Measurements from ENCODE around the gene FHIP1A.

The FHIP1A gene

DNA sequence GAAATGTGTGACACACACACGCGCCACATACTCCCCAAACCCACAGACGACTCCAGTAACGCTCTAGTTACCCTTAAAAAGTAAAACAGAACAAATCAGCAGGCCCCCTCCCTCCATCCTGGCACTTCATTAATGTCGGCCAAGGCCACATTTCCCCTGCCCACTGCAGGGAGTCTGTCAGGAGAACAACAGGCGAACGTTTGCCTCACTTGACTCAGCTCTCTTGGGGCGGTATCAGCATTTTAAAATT is 671 bp upstream of the FHIP1A start (continued):
- no peak for TF ChIP-seq CREB5 (CRISPR knock-in tag; IDR thresholded peaks at IDR 0.05; ENCODE audit: low read depth)
- TF ChIP-seq SNAI2 (CRISPR knock-in tag; IDR thresholded peaks at IDR 0.05) = no peak
- TF ChIP-seq ARNTL (CRISPR knock-in tag; IDR thresholded peaks at IDR 0.05; ENCODE audit: borderline replicate concordance, low read depth) = no peak
- TF ChIP-seq GLIS3 (CRISPR knock-in tag; IDR thresholded peaks at IDR 0.05) = no peak
- TF ChIP-seq TCF4 (CRISPR knock-in tag; IDR thresholded peaks at IDR 0.05; ENCODE audit: borderline replicate concordance) = no peak

GRCh38 chr4:151409470-151410313 is 716 bp downstream of the FHIP1A start:
- ATAC-seq = peak; percentile 27
- TF ChIP-seq ZFP3 (CRISPR knock-in tag; IDR thresholded peaks at IDR 0.05) (no peak), CSDC2 (CRISPR knock-in tag; IDR thresholded peaks at IDR 0.05) (no peak), PPARA (CRISPR knock-in tag; IDR thresholded peaks at IDR 0.05; ENCODE audit: borderline replicate concordance) (no peak), SNAI2 (CRISPR knock-in tag; IDR thresholded peaks at IDR 0.05) (no peak), CREB5 (CRISPR knock-in tag; IDR thresholded peaks at IDR 0.05; ENCODE audit: low read depth) (no peak), CSRNP3 (CRISPR knock-in tag; IDR thresholded peaks at IDR 0.05) (no peak), OSR1 (CRISPR knock-in tag; IDR thresholded peaks at IDR 0.05) (no peak), BACH2 (CRISPR knock-in tag; IDR thresholded peaks at IDR 0.05; ENCODE audit: borderline replicate concordance) (no peak)
- TF ChIP-seq, protein P1, sequence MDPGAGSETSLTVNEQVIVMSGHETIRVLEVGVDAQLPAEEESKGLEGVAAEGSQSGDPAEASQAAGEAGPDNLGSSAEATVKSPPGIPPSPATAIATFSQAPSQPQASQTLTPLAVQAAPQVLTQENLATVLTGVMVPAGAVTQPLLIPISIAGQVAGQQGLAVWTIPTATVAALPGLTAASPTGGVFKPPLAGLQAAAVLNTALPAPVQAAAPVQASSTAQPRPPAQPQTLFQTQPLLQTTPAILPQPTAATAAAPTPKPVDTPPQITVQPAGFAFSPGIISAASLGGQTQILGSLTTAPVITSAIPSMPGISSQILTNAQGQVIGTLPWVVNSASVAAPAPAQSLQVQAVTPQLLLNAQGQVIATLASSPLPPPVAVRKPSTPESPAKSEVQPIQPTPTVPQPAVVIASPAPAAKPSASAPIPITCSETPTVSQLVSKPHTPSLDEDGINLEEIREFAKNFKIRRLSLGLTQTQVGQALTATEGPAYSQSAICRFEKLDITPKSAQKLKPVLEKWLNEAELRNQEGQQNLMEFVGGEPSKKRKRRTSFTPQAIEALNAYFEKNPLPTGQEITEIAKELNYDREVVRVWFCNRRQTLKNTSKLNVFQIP (CRISPR knock-in tag; IDR thresholded peaks at IDR 0.05; ENCODE audit: borderline replicate concordance, low read depth) = no peak

DNA sequence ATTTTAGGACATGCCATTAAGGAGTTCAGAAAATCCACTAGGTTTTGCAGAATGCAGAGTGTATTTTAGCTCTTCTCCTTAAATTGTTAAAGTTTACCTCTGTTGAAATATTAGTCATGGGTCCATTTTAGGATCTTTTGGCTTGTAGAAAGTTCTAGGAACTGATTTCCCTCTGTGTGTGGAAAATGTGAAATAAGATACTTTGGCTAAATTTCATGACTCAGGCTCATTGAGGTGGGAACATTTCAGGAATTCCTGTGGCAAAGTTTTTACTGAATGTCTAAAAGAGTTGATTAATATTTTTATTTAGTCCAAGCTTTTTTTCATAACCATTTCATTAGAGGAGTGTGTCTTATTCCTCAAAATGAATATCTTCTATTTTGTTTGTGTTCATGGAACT is 7.0 kb downstream of the FHIP1A start:
- TF ChIP-seq BACH2 (CRISPR knock-in tag; IDR thresholded peaks at IDR 0.05; ENCODE audit: borderline replicate concordance) (no peak), ARNTL (CRISPR knock-in tag; IDR thresholded peaks at IDR 0.05; ENCODE audit: borderline replicate concordance, low read depth) (no peak), ISL1 (CRISPR knock-in tag; IDR thresholded peaks at IDR 0.05) (0 out of 2 replicates have a peak, but pooled peaks have one; percentile 12), PPARA (CRISPR knock-in tag; IDR thresholded peaks at IDR 0.05; ENCODE audit: borderline replicate concordance) (no peak), ZFP3 (CRISPR knock-in tag; IDR thresholded peaks at IDR 0.05) (no peak), ESRRG (CRISPR knock-in tag; IDR thresholded peaks at IDR 0.05) (no peak)
- ATAC-seq = peak; percentile 29; the same call in 2 of the 3 replicates

DNA sequence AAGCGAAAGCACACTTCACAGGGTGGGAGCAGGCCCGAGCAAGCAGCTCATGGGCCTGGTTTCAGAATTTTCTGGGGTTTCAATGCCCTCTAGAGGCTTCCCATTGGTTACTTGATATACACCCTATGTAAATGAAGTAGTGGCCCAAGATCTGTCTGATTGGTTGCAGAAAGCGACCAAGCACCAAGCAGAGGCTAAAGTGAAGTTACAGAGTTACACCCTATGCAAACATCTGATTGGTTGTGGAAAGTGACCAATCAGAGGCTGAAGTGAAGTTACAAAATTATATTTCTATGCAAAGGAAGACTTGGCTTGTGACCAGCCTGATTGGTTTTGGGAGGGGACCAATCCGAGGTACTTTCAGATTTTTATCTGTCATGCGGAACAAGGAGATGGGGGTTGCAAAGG is 8.2 kb downstream of the FHIP1A start:
- no peak; the same call in 2 of the 3 replicates for ATAC-seq
- TF ChIP-seq ZFP3 (CRISPR knock-in tag; IDR thresholded peaks at IDR 0.05) = no peak
- TF ChIP-seq, protein P1 (CRISPR knock-in tag; IDR thresholded peaks at IDR 0.05; ENCODE audit: borderline replicate concordance, low read depth) = no peak
- TF ChIP-seq ZC3H10 (CRISPR knock-in tag; IDR thresholded peaks at IDR 0.05) = no peak
- TF ChIP-seq ZNF70 (CRISPR knock-in tag; IDR thresholded peaks at IDR 0.05) = no peak
- no peak for TF ChIP-seq RARB (CRISPR knock-in tag; IDR thresholded peaks at IDR 0.05)
- no peak for TF ChIP-seq CSRNP3 (CRISPR knock-in tag; IDR thresholded peaks at IDR 0.05)
- TF ChIP-seq ZNF8 (CRISPR knock-in tag; IDR thresholded peaks at IDR 0.05) = no peak
- no peak for TF ChIP-seq CREB5 (CRISPR knock-in tag; IDR thresholded peaks at IDR 0.05; ENCODE audit: low read depth)
- TF ChIP-seq TCF4 (CRISPR knock-in tag; IDR thresholded peaks at IDR 0.05; ENCODE audit: borderline replicate concordance) = no peak
